Hematopoietic multipotent progenitor cell (in vitro differentiated cells): ENCODE results near the gene SPARC. TPM values are rescaled to one million over a fixed set of nuclear protein-coding genes. Genes with fewer than 3 reads are reported as not detected.

Experiments used
- DNase-seq, 3 donors: peaks; one replicate each; pipeline ENCODE4 v3.0.0-alpha.2; 2011 to 2015; ENCODE audit warnings: low read depth in 2 of 3, low spot score in 2 of 3
- small RNA-seq: library from RNA; depleted of rRNA; stranded (forward); fragments of <200 nt; gene quantifications from one replicate; pipeline ENCODE3, GENCODE V24; 2012
- total RNA-seq: library from RNA; depleted of rRNA; stranded (reverse); fragments of >200 nt; gene quantifications from one replicate; pipeline ENCODE4 v1.2.3, GENCODE V29; 2012

The SPARC gene
- total RNA-seq, 1 donor: 112 TPM

- DNase-seq: no peak
Observed at GRCh38 chr5:151628112-151628823, 58.4 kb downstream of the SPARC start.

- no peak for DNase-seq
Observed at GRCh38 chr5:151627650-151628049, 59.1 kb downstream of the SPARC start.

- no peak for DNase-seq
Observed at GRCh38 chr5:151625285-151625684, 61.4 kb downstream of the SPARC start.

GRCh38 chr5:151624476-151624875, 62.2 kb downstream of the SPARC start:
- DNase-seq: no peak

- no peak for DNase-seq
Observed at GRCh38 chr5:151622367-151623088, 64.2 kb downstream of the SPARC start.

- no peak for DNase-seq
Observed at GRCh38 chr5:151620461-151620840, 66.3 kb downstream of the SPARC start.

GRCh38 chr5:151619812-151620460, 66.8 kb downstream of the SPARC start:
- no peak for DNase-seq

- no peak for DNase-seq
Observed at GRCh38 chr5:151618907-151619306, 67.8 kb downstream of the SPARC start.

- no peak for DNase-seq
Observed at GRCh38 chr5:151617841-151618710, 68.6 kb downstream of the SPARC start.

- DNase-seq: no peak
Observed at GRCh38 chr5:151617383-151617840, 69.3 kb downstream of the SPARC start.

GRCh38 chr5:151615431-151615830, 71.3 kb downstream of the SPARC start:
- no peak for DNase-seq

- DNase-seq: no peak
Observed at GRCh38 chr5:151614565-151614964, 72.2 kb downstream of the SPARC start.

GRCh38 chr5:151612689-151613427, 73.9 kb downstream of the SPARC start:
- DNase-seq: peak; percentile 13 to 46 (median 24)

- no peak for DNase-seq
Observed at GRCh38 chr5:151611127-151611775, 75.5 kb downstream of the SPARC start.

Small RNA genes lying within 50 kb of the gene (small RNA-seq; reads per million reads assigned to genes)
- gene RN7SKP232: not detected

Other genes starting within 250 kb of the SPARC start
- gene SLC36A1, start 239.3 kb downstream of the SPARC start, total RNA-seq: 9.7 TPM
- gene FAT2, start 95.6 kb downstream of the SPARC start, total RNA-seq: under 0.01 TPM
- 74.3 TPM for gene ATOX1, start 71.7 kb upstream of the SPARC start, total RNA-seq
- gene G3BP1, start 85.0 kb upstream of the SPARC start, total RNA-seq: 78.6 TPM
- not detected for gene GLRA1, start 237.9 kb upstream of the SPARC start, total RNA-seq